K562 (cell line): ENCODE measurements around the gene PCBP3. TPM values are rescaled to one million over a fixed set of nuclear protein-coding genes. Genes with fewer than 3 reads are reported as not detected.

Experiments
- E2F6 ChIP-seq, 2 experiments: IDR thresholded peaks; 2 replicates each; pipeline ENCODE4 v1.6.1; 2011; ENCODE audit warnings: borderline replicate concordance in 1 of 2, control low read depth in 1 of 2, low read depth in 1 of 2, low read length in 1 of 2, mild to moderate bottlenecking in 1 of 2, mixed read lengths in 1 of 2, moderate library complexity in 1 of 2; ENCODE audit not compliant: insufficient read depth in 1 of 2, insufficient read length in 1 of 2, poor library complexity in 1 of 2, severe bottlenecking in 1 of 2; ENCODE audit errors: extremely low read depth in 1 of 2
- ESRRA ChIP-seq: fragments of 450-650 bp; IDR thresholded peaks from 2 replicates; pipeline ENCODE4 v1.6.1; 2014; ENCODE audit warnings: low read depth, mild to moderate bottlenecking, moderate library complexity, borderline replicate concordance
- PCBP1 ChIP-seq: fragments of 200-400 bp; formaldehyde crosslinking; IDR thresholded peaks from 2 replicates; pipeline ENCODE4 v1.6.1; 2018; ENCODE audit warnings: mild to moderate bottlenecking, low read depth, low read length; ENCODE audit not compliant: poor library complexity, severe bottlenecking
- PHB2 ChIP-seq: fragments of 450-650 bp; IDR thresholded peaks from 2 replicates; pipeline ENCODE4 v1.6.1; 2017; ENCODE audit warnings: low read depth
- RBM22 ChIP-seq: fragments of 200-400 bp; formaldehyde crosslinking; IDR thresholded peaks from 2 replicates; pipeline ENCODE4 v1.6.1; 2018; ENCODE audit warnings: low read length, low read depth; ENCODE audit not compliant: poor library complexity, severe bottlenecking
- SLC30A9 ChIP-seq: fragments of 250-450 bp; sonication (Bioruptor Pico); IDR thresholded peaks from 2 replicates; pipeline ENCODE4 v1.8.0; 2022; ENCODE audit warnings: mild to moderate bottlenecking, moderate library complexity
- TCF15 ChIP-seq: fragments of 250-450 bp; sonication (Bioruptor Pico); IDR thresholded peaks from 2 replicates; pipeline ENCODE4 v1.8.0; 2022; ENCODE audit warnings: moderate library complexity, mild to moderate bottlenecking, inconsistent platforms
- ZBTB12 ChIP-seq: fragments of 250-450 bp; sonication (Bioruptor Pico); IDR thresholded peaks from 2 replicates; pipeline ENCODE4 v1.4.0; 2020
- ZNF277 ChIP-seq: fragments of 250-450 bp; sonication (Bioruptor Pico); IDR thresholded peaks from 2 replicates; pipeline ENCODE4 v1.8.0; 2022; ENCODE audit warnings: inconsistent platforms, mild to moderate bottlenecking, moderate library complexity, borderline replicate concordance
- ZNF395 ChIP-seq: fragments of 200-800 bp; sonication (Bioruptor generic); IDR thresholded peaks from 2 replicates; pipeline ENCODE4 v1.6.1; 2017; ENCODE audit warnings: missing genetic modification characterization, missing compliant biosample characterization
- ZNF408 ChIP-seq: fragments of 250-450 bp; sonication (Bioruptor Pico); IDR thresholded peaks from 2 replicates; pipeline ENCODE4 v1.4.0; 2020; ENCODE audit warnings: low read depth, mild to moderate bottlenecking, moderate library complexity
- polyA plus RNA-seq, 8 experiments: library from polyadenylated mRNA; depleted of rRNA in 4 of 8; stranded (reverse) in 5 of 8; unstranded in 3 of 8; fragments of >200 nt; fragmentation: Nextera tagmentation in 2 of 8; fragmentation: Illumina TruSeq in 1 of 8; extraction: Ambion mirVana in 2 of 8; extraction: Trizol in 1 of 8; gene quantifications; 2 replicates each; pipeline versions ENCODE4 v1.2.1 to v1.2.3, GENCODE V29; 2011 to 2014; ENCODE audit warnings: inconsistent platforms in 1 of 8, missing spikeins in 1 of 8
- total RNA-seq, 7 experiments: library from RNA; depleted of rRNA in 6 of 7; stranded (reverse); fragments of >200 nt in 6 of 7; fragmentation: Illumina TruSeq in 2 of 7; extraction: Trizol in 2 of 7; gene quantifications; 2 replicates each; pipeline versions ENCODE4 v1.2.1 to v1.2.3, GENCODE V29; 2011 to 2021; ENCODE audit warnings: low replicate concordance in 1 of 7

PCBP3 gene
- total and polyA plus RNA-seq, 9 of the 15 experiments (the other 6 are each of a cell fraction or from before 2014, with no cell fraction given) = 0.18 TPM; not detected in 8

GRCh38 chr21:45753445-45753844 lies 109.9 kb downstream of the PCBP3 start (continued):
- TF ChIP-seq RBM22 (no peak), SLC30A9 (CRISPR knock-in tag) (no peak), ZBTB12 (CRISPR knock-in tag) (no peak), ZNF277 (CRISPR knock-in tag) (no peak), ZNF395 (CRISPR knock-in tag) (no peak), PCBP1 (no peak), TCF15 (no peak), E2F6 (IDR thresholded peaks at IDR 0.05; ENCODE audit: borderline replicate concordance in 1 of 2, extremely low read depth in 1 of 2, insufficient read depth in 1 of 2, insufficient read length in 1 of 2, low read depth in 1 of 2, low read length in 1 of 2, poor library complexity in 1 of 2, severe bottlenecking in 1 of 2) (no peak), ZNF408 (no peak), ESRRA (no peak), PHB2 (no peak)
